Activated gamma-delta T cell (primary cell): Measurements from ENCODE around the gene ABCA12.

Experiments used
- DNase-seq: peaks from one replicate; lab custom pipeline; 2025; lab: John Stamatoyannopoulos, UW

Gene ABCA12

GRCh38 chr2:215038421-215038820 is 100.0 kb downstream of the ABCA12 start:
- no peak for DNase-seq

DNA sequence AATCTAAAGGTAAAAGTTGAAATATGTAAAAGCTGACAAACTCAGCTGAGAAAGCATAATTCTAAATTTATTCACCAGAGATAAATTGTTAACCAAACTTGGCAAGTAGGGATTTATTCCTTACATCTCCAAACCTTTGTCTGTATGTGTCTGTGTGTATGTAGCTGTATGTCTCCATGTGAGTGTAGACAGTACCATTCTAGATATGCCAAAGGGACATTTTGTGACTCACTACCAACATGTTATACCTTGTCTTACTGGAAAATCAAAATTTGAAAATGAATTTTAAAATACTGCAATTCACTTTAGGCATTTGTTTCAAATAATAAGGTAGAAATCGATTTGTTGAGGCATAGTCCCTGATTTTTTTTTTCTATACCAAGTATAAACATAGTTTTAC is 102.1 kb downstream of the ABCA12 start:
- DNase-seq, result no peak

- DNase-seq, result no peak
Measured at GRCh38 chr2:215034154-215034553, 104.3 kb downstream of the ABCA12 start.

GRCh38 chr2:215032153-215032552 is 106.3 kb downstream of the ABCA12 start:
- no peak for DNase-seq

GRCh38 chr2:215031321-215031720 is 107.1 kb downstream of the ABCA12 start:
- DNase-seq, result no peak

- no peak for DNase-seq
Measured at GRCh38 chr2:215029936-215030335, 108.5 kb downstream of the ABCA12 start.

GRCh38 chr2:215028231-215028630 is 110.2 kb downstream of the ABCA12 start:
- no peak for DNase-seq

DNA sequence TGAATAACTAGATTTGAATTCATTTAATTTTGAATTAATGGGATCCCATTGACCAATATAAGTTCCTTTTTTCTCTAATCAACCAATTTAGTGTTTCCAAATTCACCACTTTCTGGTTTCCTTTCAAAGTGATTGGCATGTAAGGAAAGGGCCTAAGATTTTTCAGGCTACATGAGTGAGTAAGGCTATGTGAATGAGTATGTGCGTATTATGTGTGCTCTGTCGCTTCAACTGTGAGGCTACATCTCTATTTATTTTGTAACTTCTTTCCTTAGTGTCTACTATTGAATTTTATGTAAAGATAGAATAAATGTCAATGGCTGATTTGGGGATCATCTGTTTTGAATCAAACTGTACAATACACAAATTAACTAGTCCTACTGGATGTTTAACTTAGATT is 110.6 kb downstream of the ABCA12 start:
- no peak for DNase-seq

DNA sequence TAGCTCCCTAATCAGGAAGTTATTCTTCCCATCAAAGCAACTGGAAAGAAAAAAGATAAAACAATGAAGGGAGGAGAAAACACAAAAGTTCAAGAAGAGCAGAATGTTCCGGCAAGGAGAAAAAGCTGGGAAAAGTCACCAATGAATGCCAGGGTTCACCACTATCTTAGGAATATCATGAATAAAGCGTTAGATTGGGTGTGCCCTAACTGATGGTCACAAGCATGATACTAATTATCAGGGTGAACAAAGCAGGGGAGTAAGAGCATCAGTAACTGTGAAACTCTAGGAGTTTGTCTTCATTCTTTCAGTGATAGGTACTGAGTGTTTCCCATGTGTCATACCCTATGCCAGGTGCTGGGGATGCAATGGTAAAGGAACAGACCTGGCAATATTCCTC is 115.5 kb downstream of the ABCA12 start:
- no peak for DNase-seq

DNA sequence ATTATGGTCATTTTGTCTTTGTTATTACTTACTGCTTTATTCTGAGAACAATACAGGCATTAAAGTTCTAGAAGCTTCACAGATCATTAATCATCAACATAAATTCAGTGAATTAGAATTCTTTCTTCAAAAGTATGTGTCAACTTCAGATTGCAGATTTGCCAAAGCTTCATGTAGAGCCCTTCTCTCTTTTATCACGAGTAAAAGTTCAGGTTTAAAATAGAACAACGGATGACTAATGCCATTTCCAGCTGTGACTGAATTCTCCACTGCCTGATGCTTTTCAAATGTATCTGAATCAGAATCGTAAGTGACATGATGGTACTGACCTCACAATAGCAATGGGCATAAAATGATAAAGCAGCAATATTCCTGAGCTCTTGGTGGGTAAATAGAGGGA is 116.0 kb downstream of the ABCA12 start:
- no peak for DNase-seq

DNA sequence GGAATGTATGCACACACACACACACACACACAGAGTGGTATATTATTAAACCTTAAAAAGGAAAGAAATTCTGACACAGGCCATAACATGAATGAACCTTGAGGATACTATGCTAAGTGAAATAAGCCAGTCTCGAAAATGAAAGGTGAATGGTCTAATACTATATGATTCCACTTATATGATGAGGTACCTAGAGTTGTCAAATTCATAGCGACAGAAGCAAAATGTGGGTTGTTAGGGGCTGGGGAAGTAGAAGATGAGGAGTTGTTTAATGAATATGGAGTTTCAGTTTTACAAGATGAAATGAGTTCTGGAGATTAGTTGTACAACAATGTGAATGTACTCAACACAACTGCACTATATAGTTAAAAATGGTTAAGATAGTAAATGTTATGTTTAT is 118.1 kb downstream of the ABCA12 start:
- no peak for DNase-seq

DNA sequence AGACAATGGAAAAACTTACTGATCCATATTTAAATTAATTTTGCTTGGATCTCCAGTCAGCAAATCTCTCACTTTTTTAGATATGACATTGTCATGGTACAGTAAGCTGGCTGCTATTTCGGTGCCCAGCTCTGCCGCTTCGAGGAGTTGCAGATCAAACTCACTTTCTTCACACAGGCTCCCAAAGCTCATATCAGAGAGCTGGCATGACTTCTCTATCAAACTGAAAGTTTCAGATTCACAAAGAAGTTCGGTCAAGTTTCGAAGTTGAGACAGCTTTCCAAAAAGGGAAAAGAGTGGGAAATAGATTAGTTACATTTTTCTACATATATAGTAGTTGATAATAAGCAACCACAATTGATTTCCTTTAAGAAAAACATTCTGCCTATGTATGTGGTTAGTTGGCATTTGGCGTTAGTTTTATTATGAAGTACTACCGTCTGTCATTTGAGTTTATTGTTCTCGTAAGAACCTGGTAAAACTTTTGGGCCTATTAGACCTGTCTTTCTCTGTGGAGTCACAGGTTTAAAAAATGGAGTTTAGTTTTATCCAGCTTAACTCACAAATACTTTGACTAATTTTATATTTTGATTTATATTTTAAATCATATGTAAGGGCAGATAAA is 118.8 kb downstream of the ABCA12 start:
- no peak for DNase-seq

DNA sequence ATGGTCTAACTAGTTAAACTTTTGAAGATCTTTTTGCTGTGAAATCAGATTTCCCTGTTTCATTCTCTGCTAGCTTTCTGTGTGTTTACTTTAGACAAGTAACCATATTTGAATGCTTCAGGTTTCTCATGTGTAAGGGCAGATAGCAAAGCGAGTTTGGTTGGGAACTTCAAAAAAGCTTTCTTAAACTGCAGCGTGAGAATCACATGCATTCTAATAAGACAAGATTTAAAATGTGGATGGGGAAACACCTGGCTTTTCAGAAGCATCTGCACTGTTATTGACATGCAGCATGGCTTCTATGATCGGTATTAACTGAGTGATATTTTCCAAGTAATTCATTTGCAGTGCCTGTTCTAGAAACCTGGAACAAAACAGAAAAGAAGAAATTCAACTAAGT is 119.3 kb downstream of the ABCA12 start:
- DNase-seq, result no peak

GRCh38 chr2:215015421-215015820 is 123.0 kb downstream of the ABCA12 start:
- DNase-seq, result no peak

DNA sequence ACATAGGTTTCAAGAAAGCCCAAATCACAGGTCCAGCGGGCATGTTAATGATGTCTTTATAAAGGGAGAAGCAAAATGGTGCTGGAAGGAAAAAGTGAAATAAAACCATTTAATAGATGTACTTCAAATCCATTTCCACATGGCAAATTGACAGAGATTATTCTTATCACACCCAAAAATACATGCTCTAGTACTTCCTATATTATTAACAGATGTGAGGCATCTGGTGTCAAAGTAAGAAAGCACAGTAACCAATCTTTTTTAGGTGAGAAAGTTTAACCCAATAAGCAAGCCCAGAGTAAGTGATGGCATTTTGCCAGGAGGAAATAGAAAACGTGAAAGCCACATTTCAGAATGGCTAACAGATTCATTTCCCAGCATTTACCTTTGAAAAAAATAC is 128.0 kb downstream of the ABCA12 start:
- no peak for DNase-seq

GRCh38 chr2:215003001-215003400 is 135.4 kb downstream of the ABCA12 start:
- DNase-seq, result no peak

DNA sequence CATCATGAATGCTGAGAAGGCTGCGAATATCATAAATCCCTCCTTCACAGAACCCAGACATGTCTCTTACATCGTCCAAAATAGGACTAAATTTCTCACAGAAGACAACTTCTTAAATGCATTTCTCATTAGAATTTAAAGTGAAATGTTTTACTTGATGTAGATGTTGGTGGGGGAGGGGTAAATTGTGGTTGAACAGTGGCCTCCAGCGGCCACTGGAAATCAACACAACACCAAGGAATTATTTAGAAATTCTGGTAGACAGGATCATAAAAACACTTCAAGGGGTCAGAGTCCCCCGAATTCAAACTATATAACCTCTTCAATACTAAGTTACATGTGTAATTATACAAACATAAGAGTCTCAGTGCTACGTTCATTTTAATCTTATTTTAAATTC is 135.9 kb downstream of the ABCA12 start:
- no peak for DNase-seq

- no peak for DNase-seq
Measured at GRCh38 chr2:215000721-215001120, 137.7 kb downstream of the ABCA12 start.

DNA sequence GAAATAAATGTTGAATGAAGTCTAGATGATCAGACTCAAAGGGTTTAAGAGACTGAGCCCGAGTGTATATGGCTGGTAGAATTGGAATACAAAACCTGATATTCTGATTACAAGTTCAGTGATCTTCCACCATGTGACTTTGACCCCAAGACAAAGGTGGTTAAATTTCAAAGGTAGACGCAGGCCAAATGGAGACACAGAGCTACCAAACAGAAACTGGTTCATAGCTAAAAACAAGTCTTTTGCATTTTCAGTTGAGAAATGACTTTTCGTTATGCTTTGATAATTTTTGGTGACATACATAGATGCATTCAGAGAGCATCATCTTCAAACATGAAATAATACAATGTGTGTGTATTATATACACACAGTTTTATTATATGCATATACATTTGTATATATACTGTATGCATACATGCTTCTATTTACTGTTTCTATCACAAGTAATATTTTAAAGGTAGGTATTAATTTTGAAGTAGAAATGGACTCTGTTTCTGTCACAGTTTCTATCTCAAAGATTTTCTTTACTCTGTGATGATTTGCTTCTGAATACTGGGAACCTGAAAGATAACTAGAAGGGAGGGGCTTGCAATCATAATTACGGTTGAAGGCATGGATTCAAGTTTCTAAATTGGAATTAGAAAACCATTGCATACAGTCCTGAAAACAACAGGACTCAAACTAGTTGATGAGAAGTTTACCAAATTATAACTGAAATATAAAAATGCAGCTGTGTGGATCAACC is 142.3 kb downstream of the ABCA12 start:
- DNase-seq, result no peak

GRCh38 chr2:214995409-214995808 is 143.0 kb downstream of the ABCA12 start:
- DNase-seq, result no peak

DNA sequence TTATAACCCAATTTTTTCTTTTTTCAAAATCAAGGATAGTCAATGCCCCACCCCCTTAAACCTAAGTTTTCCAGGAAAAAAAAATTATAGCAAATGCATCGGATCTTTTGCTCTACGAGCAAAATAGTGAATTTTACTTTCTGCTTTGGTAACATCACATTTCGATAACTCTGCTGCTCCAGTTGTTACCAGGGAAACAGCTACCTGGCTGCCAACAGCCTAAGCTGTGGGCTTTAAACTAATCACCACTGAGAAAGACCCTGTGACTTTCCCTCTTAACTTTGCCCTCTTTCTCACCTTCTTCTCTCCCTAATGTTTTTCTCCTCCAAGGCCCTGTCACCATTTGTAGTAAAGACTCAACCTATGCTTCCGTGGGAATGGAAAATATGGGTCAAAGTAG is 145.5 kb downstream of the ABCA12 start:
- DNase-seq, result no peak

- DNase-seq, result no peak
Measured at GRCh38 chr2:214989187-214989586, 149.2 kb downstream of the ABCA12 start.

GRCh38 chr2:214987261-214987660 is 151.2 kb downstream of the ABCA12 start:
- DNase-seq, result no peak

- DNase-seq, result no peak
Measured at GRCh38 chr2:214985619-214986018, 152.8 kb downstream of the ABCA12 start.
